Amygdala (tissue), 56 donors: ENCODE measurements around the gene PTK7.

Experiments
- DNase-seq, 56 donors: peaks; one replicate each; lab custom pipeline; 2025; lab: John Stamatoyannopoulos, UW

Gene PTK7

GRCh38 chr6:43193929-43194328 lies 117.8 kb downstream of the PTK7 start:
- DNase-seq: no peak

GRCh38 chr6:43196337-43196736 lies 120.2 kb downstream of the PTK7 start:
- DNase-seq: no peak

- no peak for DNase-seq
These were observed 123.8 kb downstream of the PTK7 start for GRCh38 chr6:43199912-43200311.

GRCh38 chr6:43200541-43200940 lies 124.4 kb downstream of the PTK7 start:
- no peak for DNase-seq

GRCh38 chr6:43202451-43202850 lies 126.3 kb downstream of the PTK7 start:
- DNase-seq: no peak

- DNase-seq: no peak
These were observed 127.1 kb downstream of the PTK7 start for GRCh38 chr6:43203029-43203717.

GRCh38 chr6:43203718-43204095 lies 127.6 kb downstream of the PTK7 start:
- DNase-seq: no peak

GRCh38 chr6:43204271-43205105 lies 128.4 kb downstream of the PTK7 start:
- no peak for DNase-seq

GRCh38 chr6:43205849-43206248 lies 129.7 kb downstream of the PTK7 start:
- DNase-seq: no peak

- no peak for DNase-seq
These were observed 131.2 kb downstream of the PTK7 start for GRCh38 chr6:43207286-43207685.
